Parathyroid adenoma (tissue), 2 donors: ENCODE results near the gene LGALS7.

Experiments used
- H2AFZ ChIP-seq: fragments of 300-600 bp; sonication (generic); one replicate; pipeline ENCODE4 v1.7.0; 2017; ENCODE audit warnings: antibody characterized with exemption, mild to moderate bottlenecking
- H3K27ac ChIP-seq: fragments of 300-600 bp; sonication (generic); one replicate; pipeline ENCODE4 v1.7.0; 2017
- H3K27me3 ChIP-seq: fragments of 300-600 bp; sonication (generic); one replicate; pipeline ENCODE4 v1.7.0; 2017; ENCODE audit warnings: low read length; ENCODE audit not compliant: control insufficient read depth, insufficient read depth
- H3K36me3 ChIP-seq: fragments of 300-600 bp; sonication (generic); one replicate; pipeline ENCODE4 v1.7.0; 2017; ENCODE audit warnings: low read length; ENCODE audit not compliant: control insufficient read depth, insufficient read depth
- H3K4me1 ChIP-seq: fragments of 300-600 bp; sonication (generic); one replicate; pipeline ENCODE4 v1.7.0; 2017; ENCODE audit warnings: control low read depth
- H3K4me2 ChIP-seq: fragments of 300-600 bp; sonication (generic); one replicate; pipeline ENCODE4 v1.7.0; 2017; ENCODE audit warnings: low read length
- H3K4me3 ChIP-seq: fragments of 300-600 bp; sonication (generic); one replicate; pipeline ENCODE4 v1.7.0; 2017; ENCODE audit warnings: low read depth, low read length
- H3K79me2 ChIP-seq: fragments of 300-600 bp; sonication (generic); one replicate; pipeline ENCODE4 v1.7.0; 2017; ENCODE audit warnings: control low read depth
- H3K9ac ChIP-seq: fragments of 300-600 bp; sonication (generic); one replicate; pipeline ENCODE4 v1.7.0; 2017; ENCODE audit warnings: mild to moderate bottlenecking
- H3K9me3 ChIP-seq: fragments of 300-600 bp; sonication (generic); one replicate; pipeline ENCODE4 v1.7.0; 2017; ENCODE audit warnings: low read length; ENCODE audit not compliant: control insufficient read depth
- TF ChIP-seq, protein P1 (sequence below): fragments of 300-600 bp; sonication (generic); IDR thresholded peaks from one replicate; pipeline ENCODE4 v1.7.0; 2017; ENCODE audit warnings: antibody characterized with exemption, mild to moderate bottlenecking
- donor health status: primary hyperparathyroidism.

Gene LGALS7

GRCh38 chr19:38722947-38723605, 50.2 kb downstream of the LGALS7 start:
- no peak overlapping the region for H3K4me3 ChIP-seq
- H3K36me3 ChIP-seq: no peaks in the 10 kb centered on the region
- H3K79me2 ChIP-seq: peaks cover 18% of the 10 kb centered on the region
- no peak overlapping the region for H3K4me2 ChIP-seq
- TF ChIP-seq, protein P1, sequence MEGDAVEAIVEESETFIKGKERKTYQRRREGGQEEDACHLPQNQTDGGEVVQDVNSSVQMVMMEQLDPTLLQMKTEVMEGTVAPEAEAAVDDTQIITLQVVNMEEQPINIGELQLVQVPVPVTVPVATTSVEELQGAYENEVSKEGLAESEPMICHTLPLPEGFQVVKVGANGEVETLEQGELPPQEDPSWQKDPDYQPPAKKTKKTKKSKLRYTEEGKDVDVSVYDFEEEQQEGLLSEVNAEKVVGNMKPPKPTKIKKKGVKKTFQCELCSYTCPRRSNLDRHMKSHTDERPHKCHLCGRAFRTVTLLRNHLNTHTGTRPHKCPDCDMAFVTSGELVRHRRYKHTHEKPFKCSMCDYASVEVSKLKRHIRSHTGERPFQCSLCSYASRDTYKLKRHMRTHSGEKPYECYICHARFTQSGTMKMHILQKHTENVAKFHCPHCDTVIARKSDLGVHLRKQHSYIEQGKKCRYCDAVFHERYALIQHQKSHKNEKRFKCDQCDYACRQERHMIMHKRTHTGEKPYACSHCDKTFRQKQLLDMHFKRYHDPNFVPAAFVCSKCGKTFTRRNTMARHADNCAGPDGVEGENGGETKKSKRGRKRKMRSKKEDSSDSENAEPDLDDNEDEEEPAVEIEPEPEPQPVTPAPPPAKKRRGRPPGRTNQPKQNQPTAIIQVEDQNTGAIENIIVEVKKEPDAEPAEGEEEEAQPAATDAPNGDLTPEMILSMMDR: no peak
- H2AFZ ChIP-seq: no peak overlapping the region
- no peaks in the 10 kb centered on the region for H3K9me3 ChIP-seq
- no peak overlapping the region for H3K9ac ChIP-seq
- peaks cover 5% of the 10 kb centered on the region for H3K4me1 ChIP-seq
- H3K27me3 ChIP-seq: no peaks in the 10 kb centered on the region
- peak overlapping the region; percentile 36 for H3K27ac ChIP-seq

DNA sequence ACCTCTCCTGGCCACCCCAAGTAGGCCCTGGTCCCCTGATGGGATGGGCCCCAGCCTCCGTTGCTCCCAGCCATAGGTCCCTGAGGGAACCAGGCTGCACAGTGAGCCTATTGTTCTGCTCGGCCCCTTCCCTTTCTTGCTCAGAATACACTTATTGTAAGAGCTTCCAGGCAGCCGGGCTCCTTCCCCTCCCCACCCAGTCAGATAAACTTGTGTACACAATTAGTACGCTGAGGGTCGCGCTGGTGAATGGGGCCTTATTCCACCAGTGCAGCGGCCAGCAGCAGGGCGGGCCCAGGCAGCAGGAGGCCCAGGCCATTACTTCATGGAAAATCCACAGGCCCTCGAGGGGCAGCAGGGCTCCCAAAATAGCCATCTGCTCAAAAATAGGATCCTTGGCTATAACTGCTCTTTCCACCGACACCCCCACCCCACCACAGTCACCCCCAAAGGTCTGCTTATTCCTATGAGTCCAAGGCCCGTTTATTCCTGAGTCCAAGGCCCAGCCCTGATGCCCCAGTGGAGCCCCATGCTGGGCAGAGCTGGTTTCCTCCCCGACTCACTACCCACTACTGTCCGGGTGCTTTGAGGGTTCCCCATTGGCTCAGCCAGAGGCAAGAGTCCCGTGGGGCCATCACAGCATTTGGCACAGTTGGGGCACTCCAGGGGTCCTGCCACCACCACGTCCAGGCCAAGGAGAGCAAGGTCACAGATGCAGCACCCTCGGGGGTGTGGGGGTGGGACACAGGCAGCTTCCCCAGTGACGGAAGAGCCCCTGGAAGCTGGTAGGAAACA, 51.1 kb downstream of the LGALS7 start:
- Histone ChIP-seq H3K4me1 (peaks cover 5% of the 10 kb centered on the region), H3K27me3 (no peaks in the 10 kb centered on the region), H3K4me3 (no peak overlapping the region), H3K36me3 (no peaks in the 10 kb centered on the region), H3K9ac (no peak overlapping the region), H3K9me3 (no peaks in the 10 kb centered on the region), H3K27ac (peak overlapping the region; percentile 36), H3K79me2 (peaks cover 18% of the 10 kb centered on the region), H3K4me2 (no peak overlapping the region), H2AFZ (no peak overlapping the region)
- TF ChIP-seq, protein P1: no peak

- H2AFZ ChIP-seq: no peak overlapping the region
- no peak overlapping the region for H3K4me3 ChIP-seq
- peaks cover 4% of the 10 kb centered on the region for H3K4me1 ChIP-seq
- TF ChIP-seq, protein P1: no peak
- H3K27ac ChIP-seq: no peak overlapping the region
- no peak overlapping the region for H3K4me2 ChIP-seq
- H3K27me3 ChIP-seq: no peaks in the 10 kb centered on the region
- peaks cover 17% of the 10 kb centered on the region for H3K79me2 ChIP-seq
- no peaks in the 10 kb centered on the region for H3K9me3 ChIP-seq
- no peaks in the 10 kb centered on the region for H3K36me3 ChIP-seq
- no peak overlapping the region for H3K9ac ChIP-seq
Measured at GRCh38 chr19:38721496-38721895, 51.8 kb downstream of the LGALS7 start.
